ENCODE measurements around the gene IFNL4.
A peak's percentile ranks its signal among the peaks of the same experiment; 100 is the strongest.
"Not testable (repeated sequence)": the region's sequence is repeated elsewhere in the genome, so short reads cannot be mapped to it uniquely, and the experiment has no call there.

Gene IFNL4

DNA sequence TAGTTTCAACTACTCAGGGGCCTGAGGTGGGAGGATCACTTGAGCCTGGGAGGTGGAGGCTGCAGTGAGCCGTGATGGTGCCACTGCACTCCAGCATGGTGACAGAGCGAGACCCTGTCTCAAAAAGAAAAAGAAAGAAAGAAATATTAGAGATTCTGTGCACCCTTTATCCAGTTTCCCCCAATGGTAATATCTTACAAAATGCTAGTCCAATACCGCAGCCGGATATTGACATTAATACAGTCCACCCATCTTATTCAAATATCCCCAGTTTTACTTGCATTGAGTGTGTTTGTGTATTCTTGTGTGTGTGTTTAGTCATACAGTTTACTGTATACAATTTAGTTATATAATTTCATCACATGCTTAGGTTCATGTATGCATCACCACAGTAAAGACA, 8.6 kb upstream of the IFNL4 start:
- no peak for DNase-seq (ENCODE audit: low spot score)

DNA sequence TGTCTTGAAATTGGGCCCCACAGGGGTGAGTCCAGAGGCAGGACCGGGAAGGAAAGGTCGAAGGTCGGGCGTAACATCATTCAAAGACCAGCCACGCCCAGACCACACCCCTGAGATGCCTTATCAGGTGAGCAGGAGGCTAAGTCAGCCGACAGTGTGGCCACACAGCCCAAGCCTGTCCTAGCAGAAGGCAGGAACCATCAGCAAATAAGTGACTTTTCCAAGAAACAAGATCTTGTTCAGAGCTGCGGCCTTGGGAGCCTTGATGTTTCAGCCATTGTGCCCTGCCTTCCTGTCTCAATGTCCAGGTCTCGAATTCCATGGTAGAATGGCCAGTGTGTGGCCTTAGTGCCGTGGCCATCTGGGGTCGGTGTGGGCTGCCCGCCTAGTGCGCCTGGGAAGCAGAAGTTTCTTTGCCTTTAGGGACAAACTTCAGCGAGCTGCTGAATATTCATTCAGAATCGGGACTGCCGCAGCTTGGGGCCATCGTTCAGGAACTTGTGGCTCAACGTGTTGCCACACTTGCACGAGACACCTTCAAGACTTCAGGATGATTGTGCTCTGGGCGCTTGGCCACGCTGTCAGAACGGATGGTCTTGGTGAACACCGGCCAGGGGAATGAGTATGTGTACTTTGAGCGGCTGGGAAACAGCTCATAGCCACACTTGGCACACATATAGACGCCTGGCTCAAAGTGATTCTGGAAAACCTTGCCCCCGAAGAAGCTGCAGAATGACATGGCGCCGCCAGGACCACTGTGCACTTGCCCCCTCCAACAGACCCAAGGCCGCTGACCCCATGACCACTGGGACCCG, 6.1 kb upstream of the IFNL4 start:
- no peak for DNase-seq (ENCODE audit: low spot score)

DNA sequence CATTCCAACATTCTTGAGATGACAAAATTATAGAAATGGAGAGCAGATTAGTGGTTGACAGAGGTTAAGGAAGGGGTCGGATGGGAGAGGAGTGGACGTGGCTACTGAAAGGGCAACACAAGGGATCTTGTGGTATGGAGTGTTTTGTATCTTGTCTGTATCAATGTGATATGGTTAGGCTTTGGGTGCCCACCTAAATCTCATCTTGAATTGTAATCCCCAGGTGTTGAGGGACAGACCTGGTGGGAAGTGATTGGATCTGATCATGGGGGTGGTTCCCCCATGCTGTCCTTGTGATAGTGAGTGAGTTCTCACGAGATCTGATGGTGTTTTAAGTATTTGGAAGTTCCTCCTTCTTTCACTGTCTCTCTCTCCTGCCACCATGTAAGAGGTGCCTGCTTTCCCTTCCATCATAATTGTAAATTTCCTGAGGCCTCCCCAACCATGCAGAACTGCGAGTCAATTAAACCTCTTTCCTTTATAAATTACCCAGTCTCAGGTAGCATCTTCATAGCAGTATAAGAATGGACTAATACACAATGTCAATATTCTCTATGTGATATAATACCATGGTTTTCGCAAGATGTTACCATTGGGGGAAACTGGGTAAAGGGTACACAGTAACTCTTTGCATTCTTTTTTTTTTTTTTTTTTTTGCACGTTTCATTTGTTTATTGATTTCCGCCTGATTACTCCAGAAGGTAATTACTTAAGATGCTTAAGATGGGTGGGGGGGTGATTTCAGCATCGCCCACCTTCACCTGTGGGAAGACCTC, 4.9 kb upstream of the IFNL4 start:
- DNase-seq (ENCODE audit: low spot score), result no peak

DNA sequence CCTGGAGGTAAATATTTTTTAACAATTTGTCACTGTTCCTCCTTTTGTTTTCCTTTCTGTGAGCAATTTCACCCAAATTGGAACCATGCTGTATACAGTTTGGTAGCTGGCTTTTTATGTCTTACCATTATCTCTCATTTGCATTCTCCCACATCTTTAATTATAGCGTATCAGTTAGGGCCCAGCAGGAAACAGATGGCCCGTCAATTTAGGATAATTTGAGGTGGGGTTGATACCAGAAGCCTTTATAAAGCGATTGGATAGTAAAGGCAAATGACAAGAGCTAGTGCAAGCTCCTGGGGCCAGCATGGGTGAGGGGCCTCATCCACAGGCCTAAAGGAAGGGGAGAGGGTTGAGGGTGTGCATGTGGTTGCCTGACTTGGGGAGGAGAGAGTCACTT, 3.8 kb upstream of the IFNL4 start:
- no peak for DNase-seq (ENCODE audit: low spot score)

DNA sequence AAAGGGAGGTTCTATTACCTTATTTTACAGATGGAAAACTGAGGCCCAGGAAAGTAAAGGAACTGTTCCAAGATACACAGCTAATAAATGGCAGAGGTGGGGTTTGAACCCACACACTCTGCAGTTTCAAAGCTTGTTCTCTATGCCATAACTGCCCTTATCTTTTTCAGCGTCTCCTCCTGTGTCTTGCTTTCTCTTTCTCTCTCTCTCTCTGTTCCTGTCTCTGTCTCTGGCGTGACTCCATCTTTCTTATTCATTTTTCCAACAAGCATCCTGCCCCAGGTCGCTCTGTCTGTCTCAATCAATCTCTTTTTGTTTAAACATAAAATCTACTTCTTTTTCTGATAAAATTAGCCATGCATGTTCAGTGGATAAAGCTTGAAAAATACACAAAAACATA, 3.2 kb upstream of the IFNL4 start:
- DNase-seq (ENCODE audit: low spot score), result no peak

DNA sequence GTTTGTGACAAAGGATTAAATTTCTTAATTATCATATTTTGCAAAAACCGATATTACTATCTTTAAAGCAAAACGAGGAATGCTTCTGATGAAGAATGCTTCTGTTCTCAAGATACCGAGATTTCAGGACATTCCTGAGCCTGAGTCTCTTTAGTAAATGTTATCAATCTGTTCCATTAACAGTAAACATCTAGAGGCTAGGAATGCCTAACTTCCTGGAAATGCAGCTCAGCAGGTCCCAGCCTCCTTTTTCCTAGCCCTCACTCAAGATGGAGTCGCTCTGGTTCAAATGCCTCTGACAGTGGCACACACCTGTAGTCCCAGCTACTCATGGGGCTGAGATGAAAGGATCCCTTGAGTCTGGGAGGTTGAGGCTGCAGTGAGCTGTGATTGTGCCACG, 2.4 kb upstream of the IFNL4 start:
- no peak for DNase-seq (ENCODE audit: low spot score)

DNA sequence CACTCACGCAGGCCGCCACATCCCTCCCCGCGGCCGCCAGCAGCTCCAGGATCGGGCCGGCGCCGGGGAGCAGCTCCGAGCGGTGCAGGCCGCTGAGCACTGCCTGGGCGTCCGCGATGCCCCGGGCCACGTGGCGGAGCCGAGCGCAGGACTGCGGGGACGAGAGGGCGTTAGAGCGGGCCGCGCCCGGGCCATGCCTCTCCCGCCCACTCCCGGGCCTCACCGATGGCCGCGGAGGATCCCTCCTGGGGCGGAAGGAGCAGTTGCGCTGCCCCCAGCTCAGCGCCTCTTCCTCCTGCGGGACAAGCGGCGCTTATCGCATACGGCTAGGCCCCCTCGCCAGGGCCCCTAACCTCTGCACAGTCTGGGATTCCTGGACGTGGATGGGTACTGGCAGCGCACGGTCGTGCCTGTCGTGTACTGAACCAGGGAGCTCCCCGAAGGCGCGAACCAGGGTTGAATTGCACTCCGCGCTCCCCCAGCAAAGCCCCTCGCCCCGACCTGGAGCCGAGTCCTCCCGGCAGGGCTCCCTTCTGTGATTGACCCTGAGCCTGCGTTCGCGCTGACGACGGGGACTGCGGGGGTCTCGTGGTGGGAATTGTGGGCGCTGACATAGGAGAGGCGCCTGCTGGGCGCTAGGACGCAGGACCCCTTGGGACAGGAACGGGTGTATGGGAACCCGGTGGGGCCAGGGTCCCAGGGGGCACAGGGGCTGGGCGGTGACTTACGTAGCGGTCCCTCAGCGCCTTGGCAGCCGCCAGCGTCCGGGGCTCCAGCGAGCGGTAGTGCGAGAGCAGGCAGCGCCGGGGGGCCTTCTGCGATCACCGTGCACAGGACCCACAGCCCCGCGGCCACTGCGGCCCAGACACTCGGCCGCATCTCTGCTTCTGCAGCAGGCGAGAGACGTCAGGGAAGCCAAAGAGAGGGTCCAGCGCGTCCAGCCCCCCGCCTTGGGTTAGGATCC, 673 bp downstream of the IFNL4 start:
- no peak for DNase-seq (ENCODE audit: low spot score)

DNA sequence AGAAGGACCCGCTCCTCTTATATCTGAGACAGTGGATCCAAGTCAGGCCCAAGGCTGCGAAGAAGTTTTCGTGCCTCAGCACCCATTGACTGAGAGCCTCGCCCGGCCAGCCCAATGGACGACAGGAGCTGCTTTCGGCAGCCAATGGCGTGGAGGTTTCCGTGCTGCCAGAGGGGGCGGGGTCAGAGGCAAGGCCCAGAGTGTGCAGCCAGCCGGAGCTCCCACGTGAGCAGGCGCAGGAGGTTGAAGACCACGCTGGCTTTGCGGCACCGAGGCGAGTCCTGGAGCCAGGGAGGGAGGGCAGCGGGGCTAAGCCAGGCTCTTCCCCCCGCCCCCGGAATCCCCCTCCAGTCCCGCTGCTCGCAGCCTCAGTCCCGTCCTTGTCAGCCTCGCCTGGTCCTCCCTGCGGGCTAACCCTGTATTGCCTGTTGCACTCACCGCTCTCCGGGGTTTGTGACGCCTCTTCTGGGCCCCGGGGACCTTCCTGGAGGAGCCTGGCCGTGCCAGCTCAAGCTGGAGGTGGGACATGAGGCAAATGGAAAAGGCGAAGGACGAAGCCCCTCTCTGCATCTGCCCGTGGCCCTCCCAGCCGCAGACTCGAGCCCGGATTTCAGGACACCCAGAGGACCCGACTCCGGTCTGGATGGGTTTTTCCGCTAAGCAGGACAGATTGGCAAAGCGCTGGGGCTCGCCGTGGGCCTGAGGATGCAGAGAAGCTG, 1.5 kb downstream of the IFNL4 start:
- peak; percentile 18 for DNase-seq (ENCODE audit: low spot score)

DNA sequence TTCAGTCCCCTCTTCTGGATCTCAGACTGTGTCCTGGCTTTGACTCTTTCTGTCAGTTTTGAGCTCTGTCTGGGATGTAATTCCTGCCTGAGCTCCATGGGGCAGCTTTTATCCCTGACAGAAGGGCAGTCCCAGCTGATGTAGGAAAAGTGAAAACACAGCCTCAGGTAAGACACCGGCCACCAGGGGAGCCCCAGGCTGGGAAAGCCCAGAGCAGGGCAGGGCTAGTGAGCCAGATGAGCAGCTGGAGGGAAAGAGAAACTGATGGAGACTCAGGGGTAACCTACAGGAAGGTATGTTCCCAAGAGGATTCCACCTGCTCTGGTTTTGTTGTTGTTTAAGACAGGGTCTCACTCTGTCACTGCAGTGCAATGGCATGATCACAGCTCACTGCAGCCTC, 3.5 kb downstream of the IFNL4 start:
- not testable (repeated sequence) for DNase-seq (ENCODE audit: low spot score)

DNA sequence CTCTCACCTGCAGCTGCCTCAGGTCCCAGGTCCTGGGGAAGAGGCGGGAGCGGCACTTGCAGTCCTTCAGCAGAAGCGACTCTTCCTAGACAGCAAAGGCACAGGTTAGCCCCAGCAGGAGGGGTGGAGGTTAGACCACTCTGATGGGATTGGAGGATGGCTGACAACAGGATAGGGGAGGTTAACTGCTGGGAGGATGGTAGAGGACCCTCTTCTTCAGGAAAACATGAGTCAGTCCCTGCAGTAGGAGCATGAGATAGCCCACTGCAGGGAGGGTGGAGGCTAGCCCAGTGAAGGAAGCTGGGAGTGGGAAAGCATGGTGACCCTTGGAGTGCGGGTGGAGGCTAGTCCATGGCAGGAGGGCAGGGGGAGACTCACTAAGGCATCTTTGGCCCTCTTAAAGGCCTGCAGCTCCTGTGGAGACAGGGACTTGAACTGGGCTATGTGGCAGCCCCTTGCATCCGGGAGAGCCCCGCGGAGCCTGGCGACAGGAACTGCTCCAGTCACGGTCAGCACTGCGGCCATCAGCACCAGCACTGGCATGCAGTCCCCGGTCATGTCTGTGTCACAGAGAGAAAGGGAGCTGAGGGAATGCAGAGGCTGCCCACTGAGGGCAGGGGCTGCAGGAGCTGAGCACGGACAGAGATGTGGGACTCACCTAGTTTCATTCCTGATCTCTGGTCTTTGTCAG, 4.1 kb downstream of the IFNL4 start, which contains the start of gene IFNL3:
TSS of gene IFNL3 (minus strand) at position 597 of the 691 bp plus-strand sequence. CDS start at position 558, 39 bp downstream.
- DNase-seq (ENCODE audit: low spot score), result not testable (repeated sequence)

DNA sequence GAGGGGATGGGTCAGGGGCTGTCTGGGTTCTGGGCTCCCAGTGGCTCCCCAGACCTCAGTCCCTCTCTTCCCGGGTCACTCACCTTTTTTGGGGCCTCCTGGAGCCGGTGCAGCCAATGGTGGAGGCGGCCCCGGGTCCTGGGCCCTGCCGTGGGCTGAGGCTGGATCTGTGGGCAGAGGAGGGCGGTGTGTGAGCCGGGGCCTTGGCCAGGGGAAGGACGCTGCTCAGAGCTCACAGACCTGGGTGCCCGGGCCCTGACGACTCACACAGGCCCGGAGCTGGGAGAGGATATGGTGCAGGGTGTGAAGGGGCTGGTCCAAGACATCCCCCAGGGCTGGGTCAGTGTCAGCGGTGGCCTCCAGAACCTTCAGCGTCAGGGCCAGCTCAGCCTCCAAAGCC, 4.9 kb downstream of the IFNL4 start:
- not testable (repeated sequence) for DNase-seq (ENCODE audit: low spot score)

DNA sequence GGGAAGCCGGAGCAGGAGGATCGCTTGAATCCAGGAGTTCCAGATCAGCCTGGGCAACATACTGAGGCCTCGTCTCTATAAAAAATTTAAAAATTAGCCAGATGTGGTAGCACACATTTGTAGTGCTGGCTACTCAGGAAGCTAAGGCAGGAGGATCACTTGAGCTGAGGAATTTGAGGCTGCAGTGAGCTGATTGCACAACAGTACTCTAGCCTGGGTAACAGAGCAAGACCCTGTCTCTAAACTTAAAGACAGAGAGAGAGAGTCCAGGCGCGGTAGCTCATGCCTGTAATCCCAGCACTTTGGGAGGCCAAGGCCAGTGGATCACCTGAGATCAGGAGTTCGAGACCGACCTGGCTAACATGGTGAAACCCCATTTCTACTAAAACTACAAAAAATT, 8.2 kb downstream of the IFNL4 start:
- no peak for DNase-seq (ENCODE audit: low spot score)

DNA sequence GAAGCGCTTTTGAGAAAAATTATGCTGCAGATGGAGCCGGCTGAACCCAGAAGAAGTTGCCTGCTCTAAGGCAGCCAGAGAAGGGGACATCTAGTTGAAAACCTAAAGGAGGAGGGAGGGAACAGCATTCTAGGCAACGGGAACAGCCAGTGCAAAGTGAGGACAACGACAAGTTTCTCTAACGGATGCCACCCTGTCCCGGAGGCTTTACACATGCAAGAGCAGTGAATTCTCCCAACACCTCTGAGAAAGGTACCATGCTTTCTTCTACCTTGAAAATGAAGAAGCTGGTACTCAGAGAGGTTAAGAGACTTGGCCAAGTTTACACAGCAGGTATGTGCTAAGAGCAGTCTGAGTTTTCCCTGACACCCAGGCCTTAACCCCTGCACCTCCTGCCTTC, 9.7 kb downstream of the IFNL4 start:
- no peak for DNase-seq (ENCODE audit: low spot score)

DNA sequence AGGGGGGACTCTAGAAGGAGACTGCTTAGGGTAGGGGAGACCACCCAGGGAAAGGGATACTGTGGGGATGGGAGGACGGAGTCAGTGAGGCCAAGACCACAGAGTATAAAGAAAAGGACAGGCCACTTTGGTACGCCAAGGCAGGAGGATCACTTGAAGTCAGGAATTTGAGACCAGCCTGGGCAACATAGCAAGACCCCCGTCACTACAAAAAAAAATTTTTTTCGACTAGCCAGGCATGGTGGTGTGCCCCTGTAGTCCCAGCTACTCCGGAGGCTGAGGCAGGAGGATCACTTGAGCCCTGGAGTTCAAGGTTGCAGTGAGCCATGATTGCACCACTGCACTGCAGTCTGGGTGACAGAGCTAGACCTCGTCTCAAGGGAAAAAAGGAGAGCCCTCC, 10.4 kb downstream of the IFNL4 start:
- no peak for DNase-seq (ENCODE audit: low spot score)

DNA sequence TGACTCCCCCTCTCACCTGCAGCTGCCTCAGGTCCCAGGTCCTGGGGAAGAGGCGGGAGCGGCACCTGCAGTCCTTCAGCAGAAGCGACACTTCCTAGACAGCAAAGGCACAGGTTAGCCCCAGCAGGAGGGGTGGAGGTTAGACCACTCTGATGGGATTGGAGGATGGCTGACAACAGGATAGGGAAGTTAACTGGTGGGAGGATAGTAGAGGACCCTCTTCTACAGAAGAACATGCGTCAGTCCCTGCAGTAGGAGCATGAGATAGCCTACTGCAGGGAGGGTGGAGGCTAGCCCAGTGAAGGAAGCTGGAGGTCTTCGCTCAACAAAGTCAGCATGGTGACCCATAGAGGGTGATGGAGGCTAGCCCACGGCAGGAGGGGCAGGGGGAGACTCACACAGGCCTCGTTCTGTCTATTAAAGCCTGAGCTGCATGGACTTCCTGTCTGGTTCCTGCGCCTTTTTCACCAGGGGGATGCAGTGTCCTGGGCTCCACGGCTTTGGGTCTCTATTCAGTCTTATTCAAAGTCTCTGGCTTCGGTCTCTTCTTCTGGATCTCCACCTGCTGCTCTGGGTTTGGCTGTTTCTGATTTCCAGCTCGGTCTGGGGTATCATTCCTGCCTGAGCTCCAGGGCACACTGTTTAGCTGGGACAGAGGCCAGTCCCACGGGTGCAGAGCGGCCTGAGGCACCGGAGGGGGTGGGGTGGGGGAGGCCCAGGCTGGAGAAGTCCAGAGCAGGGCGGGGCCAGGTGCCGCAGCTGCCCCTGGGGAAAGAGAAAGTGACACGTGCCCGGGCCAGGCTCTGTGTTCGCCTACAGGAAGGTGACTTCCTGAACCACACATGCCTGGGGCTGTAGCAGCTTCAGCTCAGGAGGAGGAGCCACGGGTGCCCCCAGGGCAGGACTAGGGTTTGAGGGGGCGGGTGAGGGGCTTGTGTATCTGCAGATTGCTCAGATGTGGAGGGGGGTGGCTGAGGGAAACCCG, 11.2 kb downstream of the IFNL4 start:
- peak; percentile 66 for DNase-seq (ENCODE audit: low spot score)

DNA sequence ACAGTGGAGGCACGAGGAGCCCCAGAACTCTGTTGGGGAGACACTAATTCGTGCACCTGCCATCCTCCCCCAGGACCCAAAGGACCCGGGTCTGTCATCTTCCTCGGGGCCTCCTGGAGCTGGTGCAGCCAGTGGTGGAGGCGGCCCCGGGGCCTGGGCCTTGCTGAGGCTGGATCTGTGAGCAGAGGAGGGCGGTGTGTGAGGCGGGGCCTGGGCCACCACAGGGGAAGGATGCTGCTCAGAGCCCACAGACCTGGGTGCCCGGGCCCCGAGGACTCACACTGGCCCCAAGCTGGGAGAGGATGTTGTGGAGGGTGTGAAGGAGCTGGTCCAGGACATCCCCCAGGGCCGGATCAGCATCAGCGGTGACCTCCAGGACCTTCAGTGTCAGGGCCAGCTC, 12.1 kb downstream of the IFNL4 start:
- no peak for DNase-seq (ENCODE audit: low spot score)

DNA sequence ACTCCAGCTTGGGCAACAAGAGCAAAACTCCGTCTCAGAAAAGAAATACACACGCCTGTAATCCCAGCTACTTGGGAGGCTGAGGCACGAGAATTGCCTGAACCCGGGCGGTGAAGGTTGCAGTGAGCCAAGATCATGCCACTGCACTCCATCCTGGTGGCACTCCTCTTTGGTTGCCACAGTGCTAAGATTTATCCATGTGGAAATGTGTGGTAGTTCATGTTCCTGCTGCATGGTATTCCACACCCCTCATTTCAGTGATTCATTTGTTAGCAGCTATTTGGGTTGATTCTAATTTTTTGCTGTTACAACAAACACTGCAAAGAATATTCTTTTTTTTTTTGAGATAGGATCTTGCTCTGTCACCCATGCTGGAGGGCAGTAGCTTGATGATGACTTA, 15.9 kb downstream of the IFNL4 start:
- DNase-seq (ENCODE audit: low spot score), result no peak

DNA sequence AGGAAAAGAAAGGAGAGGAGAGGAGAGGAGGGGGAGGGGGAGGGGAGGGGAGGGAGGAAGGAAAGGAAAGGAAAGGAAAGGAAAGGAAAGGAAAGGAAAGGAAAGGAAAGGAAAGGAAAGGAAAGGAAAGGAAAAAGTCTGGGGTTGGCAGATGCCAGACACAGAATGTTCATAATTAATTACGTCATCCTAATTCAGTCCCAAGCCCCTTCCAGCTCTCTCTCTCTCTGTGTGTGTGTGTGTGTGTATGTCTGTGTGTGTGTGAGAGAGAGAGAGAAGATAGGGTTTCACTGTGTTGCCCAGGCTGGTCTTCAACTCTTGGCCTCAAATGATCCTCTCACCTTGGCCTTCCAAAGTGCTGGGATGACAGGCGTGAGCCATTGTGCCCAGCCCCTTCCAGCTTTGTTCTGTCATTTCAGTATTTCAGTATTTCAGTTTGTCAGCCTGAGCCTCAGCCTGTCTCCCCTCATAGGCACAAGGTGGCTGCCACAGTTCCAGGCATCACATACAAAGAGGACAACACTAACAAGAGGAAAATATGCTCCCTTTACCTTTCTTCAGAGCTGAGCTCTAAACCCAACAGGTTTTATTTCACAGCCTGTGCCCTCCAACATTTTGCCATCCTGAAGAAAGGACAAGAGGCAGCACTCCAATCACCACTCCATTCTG, 18.4 kb downstream of the IFNL4 start:
- no peak for DNase-seq (ENCODE audit: low spot score)

DNA sequence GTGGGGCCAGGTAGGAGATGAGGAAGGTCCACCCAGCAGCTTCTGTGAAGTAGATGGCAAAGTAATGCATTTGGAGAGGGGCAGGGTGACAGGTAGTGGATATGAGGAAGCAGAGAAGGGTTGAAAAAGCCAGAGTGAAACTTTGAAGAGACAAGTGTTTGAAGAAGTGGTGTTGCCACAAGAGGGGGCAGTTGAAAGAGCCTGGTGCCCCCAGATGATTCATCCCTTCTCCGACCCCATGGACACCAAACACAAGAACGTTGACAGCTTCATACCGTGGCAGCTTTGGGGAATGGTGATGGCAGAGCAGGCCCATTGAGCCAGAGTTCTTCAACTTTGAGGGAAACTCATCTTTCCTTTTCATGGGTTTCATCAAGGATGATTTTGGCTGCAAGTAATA, 23.7 kb downstream of the IFNL4 start:
- no peak for DNase-seq (ENCODE audit: low spot score)
